ENCODE measurements around the gene TEX101.
"Not testable (repeated sequence)": the region's sequence is repeated elsewhere in the genome, so short reads cannot be mapped to it uniquely, and the experiment has no call there.

The TEX101 gene

DNA sequence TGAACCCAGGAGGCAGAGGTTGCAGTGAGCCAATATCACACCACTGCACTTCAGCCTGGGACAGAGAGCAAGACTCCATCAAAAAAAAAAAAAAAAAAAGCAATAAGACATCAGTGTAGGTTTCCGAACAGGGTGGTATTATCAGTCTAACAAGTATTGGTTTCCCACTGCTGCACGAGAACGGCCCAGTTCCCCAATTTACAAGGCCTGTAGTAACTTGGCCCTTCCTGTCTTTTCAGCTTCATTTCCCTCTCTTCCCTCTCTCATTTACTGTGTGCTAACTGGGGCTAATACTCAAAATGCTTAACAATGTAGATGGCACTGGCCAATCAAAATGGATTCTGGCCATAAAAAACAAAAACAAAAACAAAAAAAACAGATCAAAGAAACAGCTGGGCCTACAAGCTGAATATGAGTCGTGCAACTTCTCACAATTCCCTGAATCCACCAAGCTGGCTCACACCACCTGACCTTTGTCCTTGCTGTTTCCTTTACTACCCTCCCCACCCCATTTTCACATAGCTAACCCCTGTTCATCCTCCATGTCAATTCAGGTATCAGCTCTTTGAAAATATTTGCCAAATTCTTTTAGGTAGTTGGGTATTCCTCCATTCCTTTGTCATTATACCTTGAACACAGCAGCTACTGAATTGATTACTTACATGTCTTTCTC is 2.4 kb downstream of the TEX101 start:
- DNase-seq, result no peak
- intact Hi-C loops (cut with DNase I), result no loop called here

DNA sequence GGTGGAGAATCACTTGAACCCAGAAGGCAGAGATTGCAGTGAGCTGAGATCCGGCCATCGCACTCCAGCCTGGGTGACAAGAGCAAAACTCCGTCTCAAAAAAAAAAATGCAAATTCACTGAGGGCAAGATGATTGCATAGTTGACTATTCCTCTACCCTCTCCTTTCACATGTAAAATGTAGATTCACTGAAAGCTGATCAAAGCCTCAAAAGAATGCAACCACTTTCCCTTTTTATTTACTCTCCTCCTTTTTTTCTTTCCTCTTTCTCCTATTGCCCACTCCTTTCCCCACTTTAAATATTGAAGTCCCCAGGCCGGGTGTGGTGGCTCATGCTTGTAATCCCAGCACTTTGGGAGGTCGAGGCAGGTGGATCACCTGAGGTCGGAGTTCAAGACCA is 6.3 kb downstream of the TEX101 start:
- intact Hi-C loops (cut with DNase I), result no loop called here

DNA sequence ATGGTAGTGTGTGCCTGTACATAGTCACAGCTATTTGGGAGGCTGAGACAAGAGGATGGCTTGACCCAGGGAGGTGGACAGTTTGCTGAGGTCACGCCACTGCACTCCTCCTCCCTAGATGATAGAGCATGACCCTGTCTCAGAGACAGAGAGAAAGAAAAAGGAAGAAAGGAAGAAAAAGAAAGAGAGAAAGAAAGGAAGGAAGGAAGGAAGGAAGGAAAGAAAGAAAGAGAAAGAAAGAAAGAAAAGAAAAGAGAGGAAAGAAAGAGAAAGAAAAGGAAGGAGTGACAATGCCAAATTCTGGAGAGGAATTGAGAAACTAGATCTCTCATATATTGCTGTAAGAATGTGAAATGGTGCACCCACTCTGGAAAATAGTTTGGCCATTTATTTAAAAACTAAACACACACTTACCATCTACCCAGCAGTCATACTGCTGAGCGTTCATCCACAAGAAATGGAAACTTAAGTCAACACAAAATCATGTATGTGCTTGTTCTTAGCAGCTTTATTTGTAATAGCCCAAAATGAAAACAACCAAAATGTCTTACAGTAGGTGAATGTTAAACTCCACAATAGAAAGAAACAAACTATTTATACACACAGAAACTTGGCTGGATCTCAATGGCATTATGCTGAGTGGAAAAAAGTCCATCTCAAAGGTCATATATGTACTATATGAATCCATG is 7.5 kb downstream of the TEX101 start:
- no peak for DNase-seq
- intact Hi-C loops (cut with DNase I), result no loop called here

More for the DNA sequence above, 6.3 kb downstream of the TEX101 start:
- DNase-seq, result no peak

DNA sequence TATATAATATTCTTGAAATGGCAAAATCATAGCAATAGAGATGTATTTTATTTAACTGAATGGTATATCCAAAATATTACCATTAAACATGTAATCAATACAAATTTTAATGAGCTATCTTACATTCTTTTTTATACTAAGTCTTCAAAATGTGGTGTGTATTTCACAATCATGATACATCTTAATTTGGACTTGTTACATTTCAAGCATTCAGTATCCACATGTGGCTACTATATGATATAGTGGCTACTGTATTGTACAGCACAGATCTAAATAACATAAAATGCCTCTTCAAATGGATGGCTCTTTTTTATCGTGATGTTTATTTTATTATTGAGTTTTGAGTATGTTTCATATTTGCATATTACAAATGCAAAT is 8.0 kb downstream of the TEX101 start:
- intact Hi-C loops (cut with DNase I), result no loop called here
- no peak for DNase-seq

DNA sequence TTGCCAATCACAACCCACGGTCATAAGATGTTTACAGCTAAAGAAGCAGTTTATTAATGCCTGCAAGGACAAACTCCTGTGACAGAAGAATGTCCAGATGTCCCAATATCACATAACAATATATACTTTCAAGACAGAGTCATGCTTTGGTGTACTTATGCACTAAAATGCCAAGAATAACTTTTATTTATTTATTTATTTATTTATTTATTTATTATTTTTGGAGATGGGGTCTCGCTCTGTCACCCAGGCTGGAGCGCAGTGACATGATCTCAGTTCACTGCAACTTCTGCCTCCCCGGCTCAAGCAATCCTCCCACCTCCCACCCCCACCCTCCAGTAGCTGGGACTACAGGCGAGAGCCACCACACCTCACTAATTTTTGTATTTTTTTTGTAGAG is 9.1 kb downstream of the TEX101 start:
- no peak for DNase-seq
- intact Hi-C loops (cut with DNase I), result no loop called here

DNA sequence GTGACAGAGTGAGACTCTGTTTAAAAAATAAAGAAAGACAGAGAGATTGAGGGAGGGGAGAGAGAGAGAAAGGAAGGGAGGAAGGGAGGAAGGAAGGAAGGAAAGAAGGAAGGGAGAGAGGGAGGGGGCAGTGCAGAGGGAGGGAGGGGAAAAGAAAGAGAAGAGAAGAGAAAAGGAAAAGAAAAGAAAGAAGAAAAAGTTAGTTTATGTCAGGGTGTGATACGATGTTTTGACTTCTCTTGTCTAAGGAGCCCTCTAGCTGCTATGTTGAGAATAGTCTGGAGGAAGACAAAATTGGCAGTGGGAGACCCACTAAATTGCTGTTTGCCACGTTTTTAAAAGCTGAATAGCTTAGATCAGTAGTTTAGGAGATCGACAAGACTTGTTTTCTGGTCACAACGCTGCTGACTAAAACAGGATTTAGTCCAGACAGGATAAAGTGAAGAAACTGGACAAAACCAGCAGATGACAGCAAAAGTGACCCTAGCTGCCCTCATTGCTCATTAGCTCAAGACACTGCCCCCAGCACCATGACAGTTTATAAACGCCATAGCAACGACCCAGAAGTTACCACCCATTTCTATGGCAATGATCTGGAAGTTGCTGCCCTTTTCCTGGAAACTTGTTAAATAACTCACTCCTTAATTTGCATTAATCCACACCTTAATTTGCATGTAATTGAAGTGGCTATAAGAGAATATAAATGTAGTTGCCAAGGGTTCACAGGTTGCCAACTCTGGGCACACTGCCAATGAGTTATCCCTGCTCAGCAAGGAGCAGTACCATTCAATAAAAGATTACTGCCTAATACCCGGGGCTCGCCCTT is 11.1 kb downstream of the TEX101 start:
- intact Hi-C loops (cut with DNase I), result no loop called here
- DNase-seq, result peak in 1 of 10 donors; percentile 14

DNA sequence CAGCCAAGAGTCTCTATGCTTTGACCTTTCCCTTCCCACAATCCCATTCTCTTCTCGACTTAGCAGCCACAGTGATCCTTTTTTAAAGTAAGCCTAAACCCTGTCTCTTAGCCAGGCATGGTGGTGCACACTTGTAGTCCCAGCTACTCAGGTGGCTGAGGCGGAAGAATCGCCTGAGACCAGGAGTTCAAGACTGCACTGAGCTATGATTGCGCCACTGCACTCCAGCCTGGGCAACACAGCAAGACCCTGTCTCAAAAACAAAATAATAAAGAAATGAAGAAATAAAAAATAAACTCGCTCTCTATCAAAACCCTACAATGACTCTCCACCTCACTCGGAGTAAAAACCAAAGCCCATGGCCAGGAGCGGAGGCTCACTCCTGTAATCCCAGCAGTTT is 14.7 kb downstream of the TEX101 start:
- DNase-seq, result peak in 1 of 10 donors; percentile 31
- intact Hi-C loops (cut with DNase I), result no loop called here

DNA sequence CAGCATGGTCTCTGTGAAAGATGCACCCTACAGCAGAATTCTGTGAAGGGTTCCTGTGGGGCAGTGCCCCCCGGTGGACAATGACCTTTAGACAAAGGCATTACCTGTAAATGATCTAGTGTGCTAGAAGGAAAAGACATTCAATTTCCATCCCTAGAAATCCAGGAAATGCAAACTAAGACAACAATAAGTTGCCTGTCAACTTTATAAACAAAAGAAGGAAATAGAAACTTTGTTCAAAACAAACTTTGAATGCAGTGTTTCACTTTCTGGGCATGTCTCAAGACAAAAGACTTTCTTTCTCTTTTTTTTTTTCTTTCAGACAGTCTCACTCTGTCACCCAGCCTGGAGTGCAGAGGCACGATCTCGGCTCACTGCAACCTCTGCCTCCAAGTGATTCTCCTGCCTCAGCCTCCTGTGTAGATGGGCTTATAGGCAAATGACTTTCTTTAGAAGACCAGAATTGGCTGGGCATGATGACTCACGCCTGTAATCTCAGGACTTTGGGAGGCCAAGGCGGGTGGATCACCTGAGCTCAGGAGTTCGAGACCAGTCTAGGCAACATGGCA is 15.5 kb downstream of the TEX101 start:
- intact Hi-C loops (cut with DNase I), result no loop called here
- peak in 1 of 10 donors; percentile 17 for DNase-seq

DNA sequence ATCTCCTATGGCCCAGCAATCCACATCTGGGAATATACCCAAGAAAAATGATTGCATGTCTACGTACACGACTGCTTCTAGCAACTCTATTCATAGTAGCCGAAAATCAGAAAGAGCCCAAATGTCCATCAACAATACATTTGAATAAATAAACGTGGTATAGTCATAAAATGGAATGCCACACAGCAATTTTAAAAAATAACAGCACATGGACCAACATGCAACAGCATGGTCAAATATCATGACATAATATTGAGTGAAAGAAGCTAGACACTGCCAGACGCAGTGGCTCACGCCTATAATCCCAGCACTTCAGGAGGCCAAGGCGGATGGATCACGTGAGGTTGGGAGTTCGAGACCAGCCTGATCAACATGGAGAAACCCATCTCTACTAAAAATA is 16.3 kb downstream of the TEX101 start:
- peak in 1 of 10 donors; percentile 47 for DNase-seq
- intact Hi-C loops (cut with DNase I), result no loop called here

DNA sequence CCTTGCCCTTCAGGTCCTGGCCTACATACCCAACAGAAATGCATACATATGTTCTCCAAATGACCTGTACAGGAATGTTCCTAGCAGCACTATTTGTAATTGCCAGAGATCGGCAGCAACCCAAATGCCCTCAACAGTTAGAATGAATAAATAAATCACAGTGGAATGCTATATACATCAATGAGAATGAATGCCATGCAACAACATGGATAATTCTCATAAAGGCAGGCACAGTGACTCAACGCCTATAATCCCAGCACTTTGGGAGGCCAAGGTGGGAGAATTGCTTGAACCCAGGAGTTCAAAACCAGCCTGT is 18.6 kb downstream of the TEX101 start:
- DNase-seq, result no peak
- intact Hi-C loops (cut with DNase I), result no loop called here

DNA sequence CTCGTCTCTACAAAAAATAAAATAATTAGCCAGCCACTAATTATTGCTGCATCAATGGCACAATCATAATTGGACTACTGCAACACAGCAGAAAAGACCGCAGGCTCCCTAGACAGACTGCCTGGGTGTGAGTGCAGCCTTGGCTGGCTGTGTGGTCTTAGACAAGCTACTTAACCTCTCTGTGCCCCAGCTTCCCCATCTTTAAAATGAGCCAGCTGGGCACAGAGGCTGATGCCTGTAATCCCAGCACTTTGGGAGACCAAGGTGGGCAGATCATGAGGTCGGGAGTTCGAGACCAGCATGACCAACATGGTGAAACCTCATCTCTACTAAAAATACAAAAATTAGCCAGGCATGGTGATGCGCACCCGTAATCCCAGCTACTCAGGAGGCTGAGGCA is 19.0 kb downstream of the TEX101 start:
- intact Hi-C loops (cut with DNase I), result no loop called here
- no peak for DNase-seq

DNA sequence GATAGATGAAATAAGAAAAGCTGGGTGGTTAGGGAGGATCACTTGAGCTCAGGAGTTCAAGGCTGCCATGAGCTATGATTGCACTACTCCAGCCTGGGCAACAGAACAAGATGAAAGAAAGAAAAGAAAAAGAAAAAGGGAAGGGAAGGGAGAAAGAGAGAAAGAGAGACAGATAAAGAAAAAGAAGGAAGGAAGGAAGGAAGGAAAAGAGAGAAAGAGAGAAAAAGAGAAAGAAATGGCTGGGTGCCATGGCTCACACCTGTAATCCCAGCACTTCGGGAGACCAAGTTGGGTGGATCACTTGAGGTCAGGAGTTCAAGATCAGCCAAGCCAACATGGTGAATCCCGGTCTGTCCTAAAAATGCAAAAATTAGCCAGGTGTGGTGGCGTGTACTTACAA is 21.1 kb downstream of the TEX101 start:
- intact Hi-C loops (cut with DNase I), result no loop called here
- DNase-seq, result no peak

DNA sequence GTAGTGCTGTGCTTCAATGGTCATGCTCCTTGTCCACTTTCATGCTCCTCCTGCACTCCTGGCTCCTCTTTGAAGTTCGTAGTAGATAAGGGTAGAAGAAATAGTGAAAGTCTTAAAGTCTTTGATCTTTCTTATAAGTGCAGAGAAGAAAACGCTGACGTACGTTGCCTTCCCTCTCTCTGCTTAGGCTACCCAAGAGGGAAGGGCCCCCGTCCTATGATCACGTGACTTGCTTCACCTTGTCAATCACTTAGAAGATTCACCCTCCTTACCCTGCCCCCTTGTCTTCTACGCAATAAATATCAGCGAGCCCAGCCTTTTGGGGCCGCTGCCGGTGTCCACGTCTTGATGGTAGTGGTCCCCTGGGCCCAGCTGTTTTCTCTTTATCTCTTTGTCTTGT is 22.6 kb downstream of the TEX101 start:
- intact Hi-C loops (cut with DNase I); DNase-seq: not testable (repeated sequence)

DNA sequence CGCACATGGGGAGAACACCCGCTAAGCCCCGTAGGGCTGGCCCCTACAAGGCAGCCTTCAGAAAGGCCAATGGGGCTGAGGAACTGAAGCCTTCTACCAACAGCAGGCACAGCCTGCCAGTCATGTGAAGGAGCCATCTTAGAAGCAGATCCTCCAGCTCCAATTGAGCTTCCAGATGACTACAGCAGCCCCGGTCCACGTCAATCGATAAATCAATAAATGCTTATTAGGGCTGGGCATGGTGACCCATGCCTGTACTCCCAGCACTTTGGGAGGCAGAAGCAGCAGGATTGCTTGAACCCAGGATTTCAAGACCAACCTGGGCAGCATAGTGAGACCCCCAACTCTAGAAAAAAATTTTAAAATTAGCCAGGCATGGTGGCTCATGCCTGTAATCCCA is 23.0 kb downstream of the TEX101 start:
- intact Hi-C loops (cut with DNase I), result no loop called here
- peak in 1 of 10 donors; percentile 19 for DNase-seq

DNA sequence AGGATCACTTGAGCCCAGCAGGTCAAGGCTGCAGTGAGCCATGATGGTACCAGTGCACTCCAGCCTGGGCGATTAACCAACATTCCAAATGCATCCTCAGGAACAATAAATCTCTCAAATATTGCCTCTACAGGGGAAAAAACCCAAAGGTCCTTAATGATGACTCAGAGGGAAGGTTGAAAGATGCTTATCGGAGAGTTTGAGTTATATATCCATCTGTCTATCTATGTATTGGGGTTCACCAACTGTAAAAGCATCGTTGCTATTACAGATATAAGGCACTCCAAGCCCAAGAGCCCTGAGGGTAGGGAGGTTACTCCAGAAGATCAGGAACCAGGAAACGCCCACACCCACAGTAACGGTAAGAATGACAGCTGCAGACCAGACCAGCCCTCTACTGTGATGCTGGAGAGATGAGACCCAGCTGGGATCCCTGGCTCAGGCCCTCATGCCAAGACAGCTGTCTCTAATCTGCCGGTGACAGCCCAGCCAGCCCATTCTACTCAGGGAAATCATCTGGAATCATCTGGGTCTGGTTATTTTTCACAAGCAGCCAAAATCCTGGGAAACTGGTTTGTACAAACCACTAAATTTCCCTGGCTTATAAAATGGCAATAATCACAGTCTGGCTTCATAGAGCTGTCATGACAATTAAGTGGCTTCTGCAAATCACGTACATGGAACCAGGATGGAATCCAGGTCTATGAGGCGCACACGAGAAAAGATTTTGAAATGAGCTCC is 23.8 kb downstream of the TEX101 start:
- intact Hi-C loops (cut with DNase I), result no loop called here
- DNase-seq, result peak in 2 of 10 donors; percentile 57

DNA sequence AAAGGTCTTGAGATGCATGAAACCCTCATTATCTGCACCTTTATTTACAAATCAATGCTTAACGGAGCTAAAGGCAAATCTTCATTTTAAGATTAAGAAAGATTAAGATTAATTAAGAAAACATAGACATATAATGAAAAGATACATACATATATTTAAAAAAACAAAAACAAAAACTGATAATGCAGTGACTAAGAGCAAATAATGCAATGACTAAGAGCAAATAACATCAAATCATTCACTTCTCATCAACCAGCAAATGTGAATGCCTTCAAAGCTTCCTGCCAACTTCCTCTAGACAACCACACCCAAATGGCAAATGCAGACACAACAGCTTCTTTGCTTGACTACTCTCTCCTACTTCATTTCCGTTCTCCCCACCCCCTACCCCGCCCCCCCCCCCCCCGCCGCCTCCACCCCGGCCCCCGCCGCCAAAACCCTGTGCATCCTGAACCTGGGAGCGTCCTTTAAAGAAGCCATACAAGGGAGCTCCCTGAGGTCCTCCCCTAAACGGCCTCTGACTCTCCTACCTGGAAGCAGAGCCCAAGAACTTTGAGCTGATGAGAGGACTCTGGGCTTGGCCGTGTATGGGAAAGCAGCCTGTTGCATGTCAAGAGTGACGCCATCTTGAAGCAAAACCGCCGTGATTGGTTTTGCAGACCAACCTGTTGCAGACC is 24.5 kb downstream of the TEX101 start:
- intact Hi-C loops (cut with DNase I), result no loop called here
- DNase-seq, result no peak

DNA sequence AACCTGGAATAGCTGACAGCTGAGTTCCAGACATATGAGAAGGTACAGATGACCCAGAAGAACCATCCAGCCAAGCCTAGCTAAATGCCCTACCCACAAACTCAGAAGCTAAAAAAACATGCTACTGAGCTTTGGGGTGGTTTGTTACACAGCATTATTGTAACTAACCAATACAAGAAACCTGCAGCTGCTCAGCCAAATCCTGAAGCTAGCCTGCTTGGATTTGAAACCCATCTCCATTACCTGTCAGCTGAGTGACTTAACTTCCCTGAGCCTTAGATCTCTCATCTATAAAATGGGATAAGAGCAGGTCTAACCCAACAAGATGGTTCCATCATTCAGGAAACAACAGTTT is 25.0 kb downstream of the TEX101 start:
- DNase-seq, result no peak
- intact Hi-C loops (cut with DNase I), result no loop called here

DNA sequence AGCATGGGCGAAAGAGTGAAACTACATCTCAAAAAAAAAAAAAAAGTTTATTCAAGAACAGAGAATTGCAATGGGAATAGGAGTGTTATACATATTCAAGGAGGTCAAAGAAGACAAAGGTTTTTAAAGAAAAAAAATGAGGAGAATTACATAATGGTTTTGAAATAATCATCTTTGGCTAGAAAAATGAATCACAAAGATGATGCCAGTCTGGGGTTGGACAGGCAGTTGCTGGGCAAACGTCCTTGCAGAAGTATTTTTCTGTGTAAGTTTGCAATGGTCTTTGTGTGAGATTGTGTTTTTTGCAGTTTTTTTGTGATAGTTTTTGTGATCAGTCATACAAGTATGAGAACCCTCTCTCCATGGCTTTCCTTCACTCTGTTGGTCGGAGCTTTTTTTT is 27.0 kb downstream of the TEX101 start:
- intact Hi-C loops (cut with DNase I), result no loop called here
- DNase-seq, result no peak

DNA sequence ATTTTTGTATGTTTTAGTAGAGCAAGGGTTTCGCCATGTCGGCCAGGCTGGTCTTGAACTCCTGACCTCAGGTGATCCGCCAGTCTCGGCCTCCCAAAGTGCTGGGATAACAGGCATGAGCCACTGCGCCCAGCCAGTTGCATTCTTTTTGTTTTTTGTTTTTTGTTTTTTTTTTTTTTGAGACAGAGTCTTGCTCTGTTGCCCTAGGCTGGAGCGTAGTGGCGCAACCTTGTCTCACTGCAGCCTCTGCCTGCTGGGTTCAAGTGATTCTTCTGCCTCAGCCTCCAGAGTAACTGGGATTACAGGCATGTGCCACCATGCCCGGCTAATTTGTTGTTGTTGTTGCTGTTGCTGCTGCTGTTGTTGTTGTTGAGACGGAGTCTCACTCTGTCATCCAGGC is 29.4 kb downstream of the TEX101 start:
- DNase-seq; intact Hi-C loops (cut with DNase I): not testable (repeated sequence)

All from posterior cingulate gyrus (tissue), 11 donors.